Right atrium auricular region (tissue), 2 donors: ENCODE results near the gene C17orf58. TPM values are rescaled to one million over a fixed set of nuclear protein-coding genes. Genes with fewer than 3 reads are reported as not detected.
"Not testable (repeated sequence)": the region's sequence is repeated elsewhere in the genome, so short reads cannot be mapped to it uniquely, and the experiment has no call there.

Source experiments
- DNase-seq: peaks from one replicate; pipeline ENCODE4 v3.0.0-alpha.2; 2019; ENCODE audit warnings: low spot score
- H3K27ac ChIP-seq, 2 donors: fragments of 200-600 bp; sonication (generic); 1 replicate in 1 of 2; 2 replicates in 1 of 2; pipeline ENCODE4 v1.5.1; 2016 to 2019
- H3K27me3 ChIP-seq, 2 donors: fragments of 200-600 bp; sonication (generic); one replicate each; pipeline versions ENCODE4 v1.5.1 to v1.6.0; 2017 to 2019
- H3K36me3 ChIP-seq: fragments of 200-600 bp; sonication (generic); one replicate; pipeline ENCODE4 v1.5.1; 2016
- H3K4me1 ChIP-seq, 2 donors: fragments of 200-600 bp; sonication (generic); one replicate each; pipeline versions ENCODE4 v1.5.1 to v1.6.0; 2017 to 2019
- H3K4me3 ChIP-seq, 2 donors: fragments of 200-600 bp; sonication (generic); 1 replicate in 1 of 2; 2 replicates in 1 of 2; pipeline ENCODE4 v1.5.1; 2017 to 2019; ENCODE audit warnings: mild to moderate bottlenecking in 1 of 2, moderate library complexity in 1 of 2
- H3K9me3 ChIP-seq, 2 donors: fragments of 200-600 bp; sonication (generic); one replicate each; pipeline ENCODE4 v1.5.1; 2019
- total RNA-seq, 2 donors: library from RNA; depleted of rRNA; stranded (reverse); fragments of >200 nt; gene quantifications; one replicate each; pipeline ENCODE4 v1.1.0, GENCODE V29; 2016
- TF ChIP-seq, protein P1 (sequence below), 2 donors: fragments of 200-600 bp; sonication (generic); IDR thresholded peaks; one replicate each; pipeline ENCODE4 v1.5.1; 2019; ENCODE audit warnings: antibody characterized with exemption in 2 of 2

Gene C17orf58
- total RNA-seq, 2 donors from 2014 or later = 6.9 to 10.1 TPM

DNA sequence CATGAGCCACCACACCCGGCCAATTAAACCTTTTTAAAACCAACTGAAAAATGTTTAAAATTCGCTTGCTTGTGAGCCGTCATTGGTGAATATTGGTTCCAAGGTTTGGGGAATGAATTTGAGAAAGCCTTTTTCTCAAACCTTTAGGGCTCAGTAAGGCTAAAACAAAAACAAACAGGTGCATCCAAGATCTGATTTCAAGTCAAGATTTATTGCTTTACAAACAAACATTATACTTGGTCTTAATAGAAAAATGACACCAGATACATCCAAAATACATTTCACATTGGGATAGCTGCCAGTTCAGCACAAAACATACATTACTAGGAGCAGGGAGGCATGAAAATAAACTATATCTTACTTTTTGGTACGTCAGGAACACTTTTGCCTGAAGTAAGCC is 5.4 kb downstream of the C17orf58 start:
- no peak for DNase-seq
- no peaks in the 10 kb centered on the region for H3K9me3 ChIP-seq
- H3K36me3 ChIP-seq = no peaks in the 10 kb centered on the region
- H3K4me3 ChIP-seq = no peak overlapping the region
- H3K27me3 ChIP-seq = no peaks in the 10 kb centered on the region
- H3K27ac ChIP-seq = no peak overlapping the region
- peaks cover 0 to 23% of the 10 kb centered on the region in 2 donors for H3K4me1 ChIP-seq
- TF ChIP-seq, protein P1, sequence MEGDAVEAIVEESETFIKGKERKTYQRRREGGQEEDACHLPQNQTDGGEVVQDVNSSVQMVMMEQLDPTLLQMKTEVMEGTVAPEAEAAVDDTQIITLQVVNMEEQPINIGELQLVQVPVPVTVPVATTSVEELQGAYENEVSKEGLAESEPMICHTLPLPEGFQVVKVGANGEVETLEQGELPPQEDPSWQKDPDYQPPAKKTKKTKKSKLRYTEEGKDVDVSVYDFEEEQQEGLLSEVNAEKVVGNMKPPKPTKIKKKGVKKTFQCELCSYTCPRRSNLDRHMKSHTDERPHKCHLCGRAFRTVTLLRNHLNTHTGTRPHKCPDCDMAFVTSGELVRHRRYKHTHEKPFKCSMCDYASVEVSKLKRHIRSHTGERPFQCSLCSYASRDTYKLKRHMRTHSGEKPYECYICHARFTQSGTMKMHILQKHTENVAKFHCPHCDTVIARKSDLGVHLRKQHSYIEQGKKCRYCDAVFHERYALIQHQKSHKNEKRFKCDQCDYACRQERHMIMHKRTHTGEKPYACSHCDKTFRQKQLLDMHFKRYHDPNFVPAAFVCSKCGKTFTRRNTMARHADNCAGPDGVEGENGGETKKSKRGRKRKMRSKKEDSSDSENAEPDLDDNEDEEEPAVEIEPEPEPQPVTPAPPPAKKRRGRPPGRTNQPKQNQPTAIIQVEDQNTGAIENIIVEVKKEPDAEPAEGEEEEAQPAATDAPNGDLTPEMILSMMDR (IDR thresholded peaks at IDR 0.05) = no peak

DNA sequence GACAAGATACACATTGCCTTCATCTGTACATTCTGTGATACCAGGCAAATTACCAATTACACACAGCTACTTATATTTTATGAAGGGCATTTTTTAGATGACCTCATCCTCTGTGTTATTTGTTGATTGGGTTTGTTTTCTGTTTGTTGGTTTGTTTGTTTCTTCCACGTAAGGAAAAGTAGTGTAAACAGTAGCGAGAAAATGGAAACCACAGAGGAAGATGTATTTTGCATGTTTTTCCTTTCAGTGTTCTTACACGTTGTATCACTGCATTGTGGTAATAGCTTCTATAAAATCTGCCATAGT is 12.9 kb downstream of the C17orf58 start:
- H3K36me3 ChIP-seq = no peaks in the 10 kb centered on the region
- H3K27me3 ChIP-seq = no peaks in the 10 kb centered on the region
- no peak overlapping the region for H3K27ac ChIP-seq
- DNase-seq = no peak
- TF ChIP-seq, protein P1 (IDR thresholded peaks at IDR 0.05) = no peak
- H3K4me1 ChIP-seq = no peaks in the 10 kb centered on the region
- no peaks in the 10 kb centered on the region for H3K9me3 ChIP-seq
- no peak overlapping the region for H3K4me3 ChIP-seq

DNA sequence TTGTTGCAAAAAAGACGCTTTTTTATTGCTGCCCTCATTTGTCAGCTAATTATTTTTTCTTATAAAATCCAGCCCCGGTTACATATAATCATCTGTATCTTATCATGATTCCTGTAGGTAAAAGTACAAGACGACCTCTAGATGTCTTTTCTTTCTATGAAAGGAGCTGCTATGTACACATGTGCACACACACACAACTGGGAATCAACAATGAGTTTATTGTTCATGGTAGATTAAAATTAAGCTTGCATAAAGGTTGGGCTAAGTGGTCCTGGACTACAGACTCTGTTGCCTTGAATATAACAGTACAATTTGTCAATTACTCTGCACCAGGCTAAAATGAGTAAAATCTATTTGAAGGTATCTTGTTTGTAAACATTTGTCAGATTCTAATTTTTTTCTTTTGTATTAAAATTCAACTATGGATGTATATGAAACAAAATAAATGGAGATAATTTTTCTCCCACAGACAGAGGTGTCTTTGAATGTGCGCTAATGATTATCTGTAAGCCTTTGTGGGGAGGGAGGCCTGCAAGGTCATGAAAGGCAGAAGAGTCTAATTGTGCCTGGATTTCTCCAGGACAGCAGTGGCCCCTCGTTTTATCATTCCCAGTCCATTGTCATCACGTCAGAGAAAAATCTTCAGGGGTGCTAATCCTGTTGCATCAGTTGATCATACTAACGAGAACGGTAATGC is 13.4 kb downstream of the C17orf58 start:
- Histone ChIP-seq H3K36me3 (no peaks in the 10 kb centered on the region), H3K27ac (no peak overlapping the region), H3K27me3 (no peaks in the 10 kb centered on the region), H3K4me1 (no peaks in the 10 kb centered on the region), H3K9me3 (no peaks in the 10 kb centered on the region), H3K4me3 (no peak overlapping the region)
- no peak for DNase-seq
- TF ChIP-seq, protein P1 (IDR thresholded peaks at IDR 0.05) = no peak

DNA sequence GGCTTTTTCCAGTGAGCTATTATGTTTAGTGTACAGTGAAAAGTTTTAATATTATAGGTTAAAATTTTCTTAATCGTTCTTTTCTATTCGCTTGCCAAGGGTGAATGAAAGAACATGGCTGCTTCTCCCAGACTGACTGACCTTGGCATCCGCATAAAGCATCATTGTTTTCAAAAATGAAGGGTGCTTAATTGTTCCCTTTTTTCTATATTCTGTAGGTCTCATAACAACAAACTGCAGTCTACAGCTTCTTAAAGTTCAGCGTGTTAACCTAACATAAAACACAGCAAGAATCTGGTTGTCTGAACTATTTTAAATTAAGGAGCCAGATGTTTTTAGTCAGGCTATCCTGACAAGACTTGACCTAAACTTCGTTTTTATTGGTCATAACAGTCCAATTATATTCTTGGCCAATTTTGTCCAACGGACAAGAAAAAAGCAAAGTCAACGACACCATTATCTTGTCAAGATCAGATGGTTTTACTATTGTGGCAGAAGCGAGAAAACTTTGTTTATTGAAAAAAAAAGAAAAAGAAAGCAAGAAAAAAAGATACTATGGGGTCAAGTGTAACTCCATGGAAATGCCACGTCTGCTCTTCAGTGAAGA is 14.1 kb downstream of the C17orf58 start:
- no peaks in the 10 kb centered on the region for H3K4me1 ChIP-seq
- TF ChIP-seq, protein P1 (IDR thresholded peaks at IDR 0.05) = no peak
- no peaks in the 10 kb centered on the region for H3K9me3 ChIP-seq
- H3K27ac ChIP-seq = no peak overlapping the region
- no peak for DNase-seq
- H3K4me3 ChIP-seq = no peak overlapping the region
- no peaks in the 10 kb centered on the region for H3K36me3 ChIP-seq
- no peaks in the 10 kb centered on the region for H3K27me3 ChIP-seq

DNA sequence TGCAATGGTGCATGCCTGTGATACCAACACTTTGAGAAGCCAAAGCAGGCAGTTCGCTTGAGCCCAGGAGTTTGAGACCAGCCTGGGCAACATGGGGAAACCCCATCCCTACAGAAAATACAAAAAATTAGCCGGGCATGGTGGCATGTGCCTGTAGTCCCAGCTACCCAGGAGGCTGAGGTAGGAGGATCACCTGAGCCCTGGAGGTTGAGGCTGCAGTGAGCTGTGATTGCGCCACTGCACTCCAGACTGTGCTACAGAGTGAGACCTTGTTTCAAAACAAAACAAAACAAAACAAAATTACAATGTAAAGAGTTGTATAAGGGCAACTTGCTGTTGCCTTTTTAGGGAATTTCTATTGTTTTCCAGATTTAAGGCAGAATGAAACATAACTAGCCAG is 15.4 kb downstream of the C17orf58 start:
- not testable (repeated sequence) for H3K27ac ChIP-seq, H3K9me3 ChIP-seq, H3K4me1 ChIP-seq, H3K4me3 ChIP-seq, H3K36me3 ChIP-seq, H3K27me3 ChIP-seq
- DNase-seq = peak; percentile 7

DNA sequence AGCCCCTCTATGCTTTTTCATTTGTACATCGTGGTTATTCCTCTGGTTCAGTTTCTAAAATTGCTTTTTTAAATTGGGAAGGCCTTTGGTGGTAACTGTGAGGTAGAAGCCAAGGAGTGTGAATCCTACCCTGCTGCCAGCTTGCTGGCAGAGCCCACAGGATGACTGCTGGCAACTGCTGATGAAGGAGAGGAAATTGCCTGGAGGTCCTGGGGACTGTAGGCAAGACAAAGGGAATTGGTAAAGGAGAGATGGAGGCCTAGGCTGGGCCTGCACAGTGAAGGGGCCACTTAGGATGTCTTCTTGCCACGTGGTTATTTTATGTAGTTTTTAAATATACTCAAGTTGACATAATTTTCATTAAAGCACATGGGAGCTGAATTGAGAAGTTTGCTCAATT is 15.8 kb downstream of the C17orf58 start:
- Histone ChIP-seq H3K4me3 (no peak overlapping the region), H3K27me3 (no peaks in the 10 kb centered on the region), H3K36me3 (peaks cover 6% of the 10 kb centered on the region), H3K27ac (no peak overlapping the region), H3K9me3 (no peaks in the 10 kb centered on the region), H3K4me1 (no peaks in the 10 kb centered on the region)
- no peak for DNase-seq
- TF ChIP-seq, protein P1 (IDR thresholded peaks at IDR 0.05) = no peak

DNA sequence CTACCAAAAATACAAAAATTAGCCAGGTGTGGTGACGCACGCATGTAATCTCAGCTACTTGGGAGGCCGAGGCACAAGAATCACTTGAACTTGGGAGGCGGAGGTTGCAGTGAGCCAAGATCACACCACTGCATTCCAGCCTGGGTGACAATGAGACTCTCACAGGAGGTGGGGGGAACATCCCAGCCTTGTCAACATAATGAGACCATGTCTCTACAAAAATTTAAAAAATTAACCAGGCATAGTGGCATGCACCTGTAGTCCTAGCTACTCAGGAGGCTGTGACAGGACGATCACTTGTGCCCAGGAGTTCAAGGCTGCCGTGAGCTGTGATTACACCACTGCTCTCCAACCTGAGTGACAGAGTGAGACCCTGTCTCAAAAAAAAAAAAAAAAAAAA is 20.0 kb downstream of the C17orf58 start:
- H3K27ac ChIP-seq, H3K4me3 ChIP-seq, H3K27me3 ChIP-seq, H3K36me3 ChIP-seq, H3K9me3 ChIP-seq, H3K4me1 ChIP-seq: not testable (repeated sequence)
- peak; percentile 13 for DNase-seq
